NCI-H524 treated with DMSO at 0.1 percent for 48 hours (cell line): ENCODE measurements around the gene ZNF296.

Experiments
- DNase-seq: peaks from one replicate; lab custom pipeline; 2025; lab: John Stamatoyannopoulos, UW

Gene ZNF296

DNA sequence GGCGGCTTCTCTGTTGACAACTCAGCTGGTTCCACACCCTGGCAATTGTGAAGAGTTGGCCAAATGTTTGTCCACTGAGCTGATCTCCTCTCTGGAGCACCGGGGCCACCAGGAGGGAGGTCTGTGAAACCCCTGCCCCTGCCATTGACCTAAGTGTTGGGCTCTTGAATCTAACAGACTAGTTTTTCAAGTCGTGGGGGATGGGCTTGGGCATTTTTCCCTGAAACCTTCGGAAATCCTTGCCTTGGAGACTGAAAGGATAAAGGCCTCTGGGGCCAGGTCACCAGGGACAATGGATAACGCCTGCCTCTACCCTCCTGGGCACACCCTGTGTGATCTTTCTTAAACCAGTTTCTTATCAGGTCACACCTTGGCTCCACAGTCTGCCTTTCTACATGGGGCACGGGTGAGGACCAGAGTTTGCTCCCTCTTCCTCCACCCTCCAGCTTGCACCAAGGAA lies 3.7 kb upstream of the ZNF296 start:
- no peak for DNase-seq

DNA sequence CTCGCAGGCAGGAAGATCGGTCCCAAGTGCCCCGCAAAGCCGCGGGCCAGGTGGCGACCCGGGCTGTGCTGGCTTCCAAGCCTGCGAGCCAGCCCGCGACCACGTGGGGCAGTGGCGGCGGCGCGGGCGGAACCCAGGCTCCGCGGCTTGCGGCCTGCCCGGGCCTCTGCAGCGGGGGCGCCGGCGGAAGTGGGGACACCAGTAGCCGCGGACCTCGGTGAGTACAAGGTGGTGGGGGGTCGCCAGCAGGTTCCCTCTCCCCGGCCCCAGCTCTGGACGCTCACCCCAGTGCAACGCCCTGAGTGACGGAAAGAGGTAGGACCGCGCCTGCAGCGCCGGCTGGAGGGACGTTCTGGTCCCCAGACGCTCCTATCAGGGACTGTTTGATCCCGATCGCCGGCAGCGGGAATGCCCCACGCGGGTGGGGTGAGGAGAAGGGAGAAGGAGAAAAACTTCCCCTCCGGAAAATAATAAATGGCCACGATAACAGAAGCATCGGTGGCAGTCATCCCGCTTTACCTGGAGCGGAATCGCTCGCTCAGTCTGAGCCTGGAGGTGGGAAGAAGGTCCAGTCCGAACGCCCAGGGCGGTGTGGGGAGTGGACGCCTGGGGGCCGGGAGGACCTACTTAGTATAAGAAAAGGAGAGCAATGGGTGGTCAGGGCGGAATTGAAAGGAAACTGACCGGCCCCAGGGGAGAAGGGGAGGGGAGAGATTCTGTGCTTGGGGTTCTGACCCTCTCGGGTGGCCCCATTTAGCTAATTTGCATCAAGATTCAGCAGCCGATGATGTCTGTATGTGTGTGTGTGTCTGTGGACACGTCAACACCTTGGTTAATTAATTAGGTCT lies 3.0 kb upstream of the ZNF296 start, which contains the start of gene GEMIN7:
GEMIN7 (plus strand) TSS at position 198 of the 848 bp plus-strand sequence. CDS start 10,855 bp downstream, outside the sequence.
- DNase-seq, result peak; percentile 6

DNA sequence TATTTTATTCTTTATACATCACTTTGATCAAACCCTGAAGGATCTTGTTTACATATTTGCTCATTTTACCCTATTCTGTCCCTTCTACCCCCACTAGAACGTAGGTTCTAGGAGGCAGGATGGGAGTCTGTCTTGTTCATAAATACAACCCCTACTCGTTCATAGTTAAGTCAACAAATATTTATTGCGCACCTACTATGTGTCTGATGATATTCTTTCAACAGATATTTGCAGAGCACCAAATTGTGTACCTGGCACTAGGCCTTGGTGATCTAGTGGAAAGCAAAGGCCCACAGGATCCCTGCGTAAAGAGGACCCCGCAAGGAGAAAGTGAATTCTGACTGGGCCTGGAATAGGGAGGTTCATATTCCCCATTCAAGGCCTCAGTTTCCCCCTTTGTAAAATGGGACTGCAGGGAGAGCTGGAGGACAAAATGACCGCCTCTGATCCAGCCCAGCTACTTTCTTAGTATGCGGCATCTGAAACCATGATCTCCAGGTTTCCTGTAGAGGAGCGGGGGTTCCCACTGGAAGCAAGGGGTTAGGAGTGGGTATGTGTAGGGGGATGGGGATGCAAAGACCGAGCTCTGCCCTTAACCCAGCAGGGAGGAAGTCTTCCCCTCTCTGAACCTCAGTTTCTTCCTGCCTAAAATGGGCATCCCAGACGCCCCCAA lies 2.2 kb upstream of the ZNF296 start:
- no peak for DNase-seq

DNA sequence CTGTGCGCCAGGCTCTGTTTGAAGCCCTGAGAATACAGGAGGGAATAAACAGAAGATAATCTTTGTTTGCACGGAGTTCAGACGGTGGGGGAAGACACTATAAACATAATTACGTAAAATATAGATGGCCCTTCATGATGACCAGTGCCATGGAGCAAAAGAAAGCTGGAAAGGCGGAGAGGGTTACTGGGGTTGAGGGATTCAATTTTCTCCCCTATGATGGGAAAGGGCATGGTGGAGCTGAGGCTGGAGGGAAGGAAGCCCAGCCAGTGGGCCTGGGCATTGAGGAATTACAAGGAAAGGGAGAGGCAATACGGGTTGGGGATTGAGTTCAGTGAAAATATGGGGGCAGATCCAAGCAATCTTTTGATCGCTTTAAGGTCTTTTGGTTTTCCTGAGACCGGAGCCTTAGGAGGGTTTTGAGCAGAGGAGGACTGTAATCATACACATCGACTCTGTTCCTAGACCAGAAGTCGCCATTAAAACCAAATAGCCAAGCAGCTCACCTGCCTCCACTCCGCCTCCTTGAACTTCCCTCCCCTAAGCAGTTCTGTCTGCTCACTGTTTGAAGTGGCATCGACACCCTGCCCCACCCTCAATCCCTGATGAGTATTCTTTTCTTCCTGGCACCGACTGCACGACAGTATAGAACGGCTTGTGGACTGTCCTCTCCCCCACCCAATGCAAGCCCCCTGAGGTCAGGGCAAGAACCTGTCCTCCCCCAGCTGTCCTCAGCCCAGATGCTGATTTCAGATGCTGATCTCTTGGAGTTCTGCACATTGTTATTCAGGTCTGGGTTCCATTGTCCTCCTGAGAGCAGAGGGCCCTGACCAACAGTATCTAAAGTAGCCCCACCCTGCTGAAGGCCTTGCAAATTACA lies 813 bp upstream of the ZNF296 start:
- DNase-seq, result no peak

DNA sequence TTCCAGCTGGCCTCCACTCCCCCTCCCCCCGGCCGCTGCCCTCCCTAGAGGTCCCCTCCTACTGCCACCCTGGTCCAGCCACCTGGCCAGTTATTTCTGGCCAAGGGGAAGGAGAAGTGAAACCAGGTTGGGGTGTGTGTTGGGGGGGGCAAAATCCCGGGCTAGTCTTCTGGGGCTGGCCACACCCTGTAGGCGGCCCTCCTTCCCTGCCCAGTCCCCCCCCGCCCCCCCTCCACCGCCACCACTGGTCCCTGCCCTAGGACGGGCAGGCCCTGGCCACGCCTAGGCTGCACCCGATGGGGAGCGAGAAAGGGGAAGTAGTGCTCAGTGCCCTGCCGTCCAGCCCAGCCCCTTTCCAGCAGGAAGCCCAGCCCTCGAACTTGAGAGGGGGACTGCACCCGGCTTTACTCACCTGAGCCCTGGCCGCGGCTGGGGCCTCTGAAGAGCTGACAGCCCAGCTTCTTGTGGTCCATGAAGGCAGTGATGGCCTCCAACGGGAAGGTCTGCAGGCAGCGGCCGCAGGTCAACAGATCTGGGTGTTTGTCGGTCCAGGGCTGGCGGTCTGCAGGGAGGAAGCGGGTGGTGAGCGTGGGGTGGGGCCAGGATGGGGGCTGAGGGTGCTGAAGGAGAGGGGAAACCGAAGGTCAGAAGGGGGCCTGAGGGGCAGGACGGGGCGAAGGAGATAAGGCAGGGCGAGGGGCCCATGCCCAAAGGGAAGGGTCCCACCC lies 813 bp downstream of the ZNF296 start:
- peak; percentile 21 for DNase-seq

DNA sequence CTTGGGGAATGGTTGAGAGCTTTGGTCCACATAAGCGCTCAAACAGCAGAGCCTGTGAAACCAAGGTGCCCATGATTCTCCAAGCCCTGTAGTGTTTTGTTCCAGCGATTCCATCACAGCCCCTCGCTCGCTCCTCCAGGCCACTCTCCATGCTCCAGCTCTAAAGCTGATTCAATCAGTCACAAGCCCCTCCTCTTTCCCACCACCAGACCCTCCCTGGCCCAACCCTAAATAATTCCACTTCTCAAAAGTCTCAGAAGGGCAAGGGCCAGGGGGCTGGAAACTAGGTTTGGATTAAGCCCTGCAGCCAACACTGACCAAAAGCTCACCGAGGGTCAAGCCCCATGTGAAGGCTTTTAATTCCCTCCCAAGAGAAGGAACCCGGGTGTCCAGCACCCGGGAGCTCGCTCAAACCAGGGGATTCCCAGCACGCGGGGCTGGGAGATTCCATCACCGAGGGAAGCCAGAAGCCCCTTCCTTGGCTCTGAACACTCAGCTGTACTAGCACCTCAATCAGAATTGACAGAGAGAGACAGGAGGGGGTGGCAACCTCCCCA lies 1.5 kb downstream of the ZNF296 start:
- no peak for DNase-seq

DNA sequence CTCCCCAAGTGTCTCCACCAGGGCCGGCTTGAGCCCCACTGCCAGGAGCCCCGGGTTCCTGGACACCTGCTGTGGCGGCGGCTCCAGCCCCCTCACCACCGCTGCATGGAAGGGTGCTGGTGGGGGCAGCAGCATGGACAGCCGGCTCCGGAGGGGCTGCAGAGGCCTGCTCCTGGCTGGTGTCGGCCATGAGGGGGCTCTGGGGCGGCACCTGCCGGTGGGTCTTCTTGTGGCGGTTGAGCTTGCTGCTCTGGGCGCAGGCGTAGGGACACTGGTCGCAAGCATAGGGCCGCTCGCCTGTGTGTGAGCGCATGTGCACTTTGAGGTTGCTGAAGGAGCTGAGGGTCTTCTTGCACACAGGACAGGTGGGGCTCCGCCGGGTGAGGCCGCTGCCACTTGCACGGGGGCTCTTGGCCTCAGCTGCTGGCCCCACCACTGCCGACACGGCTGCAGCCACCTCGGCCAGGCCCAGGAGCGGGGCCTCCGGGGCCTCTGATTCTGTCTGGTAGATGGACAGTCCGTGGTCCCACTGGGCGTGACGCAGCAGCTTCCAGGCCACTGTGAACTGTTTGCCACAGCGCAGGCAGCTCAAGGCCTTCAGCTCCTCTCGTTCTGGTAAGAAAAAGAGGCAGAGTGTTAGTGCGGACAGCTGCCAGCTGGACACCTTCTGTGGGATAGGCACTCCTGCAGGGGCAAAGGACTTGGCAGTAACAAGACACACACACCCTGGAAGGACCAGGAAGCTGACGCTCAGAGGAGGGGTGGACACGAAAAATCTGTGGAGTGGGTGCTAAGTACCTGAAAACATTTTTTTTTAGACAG lies 4.1 kb downstream of the ZNF296 start:
- DNase-seq, result no peak

DNA sequence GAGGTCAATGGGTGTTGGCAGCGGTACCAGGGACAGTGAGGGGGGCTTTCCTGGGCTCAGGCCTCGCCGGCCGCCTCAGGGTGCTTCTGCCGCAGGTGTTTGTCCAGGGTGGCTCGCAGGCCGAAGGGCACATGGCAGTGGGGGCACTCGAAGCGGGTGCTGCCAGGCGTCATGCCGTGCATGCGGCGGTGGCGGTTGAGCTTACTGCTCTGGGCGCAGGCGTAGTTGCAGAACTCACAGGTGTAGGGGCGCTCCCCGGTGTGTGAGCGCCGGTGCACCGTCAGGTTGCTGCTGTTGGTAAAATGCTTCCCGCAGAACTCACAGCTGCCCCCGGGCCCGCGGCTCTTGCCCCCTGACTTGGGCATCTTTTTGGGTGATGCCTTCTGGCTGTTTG lies 4.7 kb downstream of the ZNF296 start:
- DNase-seq, result no peak

DNA sequence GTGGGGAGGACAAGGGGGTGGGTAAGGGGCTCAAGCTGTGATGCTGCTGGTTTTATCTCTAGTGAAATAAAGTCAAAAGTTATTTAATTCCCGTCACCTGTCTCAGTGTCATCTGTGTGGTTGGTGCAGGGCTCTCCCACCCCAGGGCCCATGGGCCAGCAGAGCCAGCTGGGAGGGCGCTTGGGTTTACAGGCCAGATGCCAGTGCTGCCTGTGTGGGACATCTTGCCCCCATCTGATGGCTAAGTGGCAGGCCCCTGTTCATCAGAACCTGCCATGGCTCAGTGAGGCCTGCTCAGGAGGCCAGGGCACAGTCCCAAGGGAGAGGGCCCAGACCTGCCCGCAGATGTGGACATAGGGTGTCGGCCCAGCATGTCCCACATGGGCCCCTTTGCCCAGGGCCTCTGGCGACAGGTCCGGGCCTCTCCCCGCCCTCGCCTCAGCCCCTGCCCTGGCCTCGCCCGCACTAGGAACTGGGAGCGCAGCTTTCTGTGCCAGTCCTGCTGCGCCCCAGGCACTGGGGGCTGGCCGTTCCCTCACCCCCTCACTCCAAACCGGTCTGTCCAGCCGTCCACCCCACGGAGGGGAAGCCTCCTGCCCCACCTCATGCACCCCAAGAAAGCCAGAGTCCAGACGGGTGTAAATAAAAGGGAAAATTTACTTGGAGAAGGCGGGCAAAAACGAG lies 5.3 kb downstream of the ZNF296 start:
- DNase-seq, result no peak

DNA sequence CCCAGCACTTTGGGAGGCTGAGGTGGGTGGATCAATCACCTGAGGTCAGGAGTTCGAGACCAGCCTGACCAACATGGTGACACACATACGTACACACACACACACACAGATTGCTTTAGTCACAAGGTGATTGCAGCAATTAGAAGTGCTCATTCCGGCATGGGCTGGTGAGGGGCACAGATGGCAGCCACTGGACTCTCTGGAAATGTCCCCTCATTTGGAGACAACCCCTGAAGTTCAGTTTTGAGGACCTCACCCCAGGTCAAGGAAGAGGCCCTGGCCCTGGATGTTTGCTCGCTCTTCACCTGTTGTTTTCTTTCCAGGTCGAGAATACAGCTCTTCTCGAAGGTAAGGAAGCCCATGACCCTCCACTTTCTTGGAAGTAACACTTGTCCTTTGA lies 6.1 kb downstream of the ZNF296 start:
- no peak for DNase-seq

DNA sequence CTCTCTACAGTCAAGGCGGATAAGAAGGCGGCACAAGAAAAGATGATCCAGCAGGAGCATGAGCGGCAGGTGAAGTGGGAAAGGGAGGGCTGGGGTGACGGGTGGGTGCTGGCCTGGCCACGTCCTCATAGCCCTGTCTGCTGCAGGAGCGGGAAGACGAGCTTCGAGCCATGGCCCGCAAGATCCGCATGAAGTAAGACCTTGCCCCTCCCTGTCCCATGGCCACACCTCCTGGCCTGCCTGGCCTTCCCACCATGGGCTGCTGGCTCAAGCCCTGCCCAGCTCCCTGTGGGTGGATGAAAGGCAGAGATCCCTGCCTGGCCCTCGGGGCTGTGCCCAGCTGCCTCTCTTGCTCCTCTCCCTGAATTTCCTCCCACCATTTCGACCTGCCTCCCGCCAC lies 7.2 kb downstream of the ZNF296 start:
- DNase-seq, result no peak

DNA sequence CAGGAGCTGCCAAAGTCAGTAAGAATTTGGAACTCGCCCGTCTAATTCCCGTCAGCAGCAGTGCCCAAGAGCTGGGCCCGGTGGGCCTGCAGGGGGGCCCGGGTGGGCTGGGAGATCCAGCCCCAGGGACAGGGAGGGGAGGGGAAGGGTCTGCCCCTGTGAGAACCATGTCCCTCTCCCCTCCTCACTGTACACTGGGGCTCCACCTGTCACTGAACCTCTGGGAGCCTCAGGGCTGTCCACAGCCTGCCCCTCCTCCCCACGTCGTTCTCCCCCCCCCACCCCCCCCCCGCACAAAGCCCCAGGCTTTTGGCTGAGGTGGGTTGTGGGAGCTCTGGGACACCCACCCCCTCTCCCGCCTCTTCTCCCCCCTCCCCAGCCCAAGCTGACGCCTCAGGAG lies 8.2 kb downstream of the ZNF296 start:
- DNase-seq, result no peak

DNA sequence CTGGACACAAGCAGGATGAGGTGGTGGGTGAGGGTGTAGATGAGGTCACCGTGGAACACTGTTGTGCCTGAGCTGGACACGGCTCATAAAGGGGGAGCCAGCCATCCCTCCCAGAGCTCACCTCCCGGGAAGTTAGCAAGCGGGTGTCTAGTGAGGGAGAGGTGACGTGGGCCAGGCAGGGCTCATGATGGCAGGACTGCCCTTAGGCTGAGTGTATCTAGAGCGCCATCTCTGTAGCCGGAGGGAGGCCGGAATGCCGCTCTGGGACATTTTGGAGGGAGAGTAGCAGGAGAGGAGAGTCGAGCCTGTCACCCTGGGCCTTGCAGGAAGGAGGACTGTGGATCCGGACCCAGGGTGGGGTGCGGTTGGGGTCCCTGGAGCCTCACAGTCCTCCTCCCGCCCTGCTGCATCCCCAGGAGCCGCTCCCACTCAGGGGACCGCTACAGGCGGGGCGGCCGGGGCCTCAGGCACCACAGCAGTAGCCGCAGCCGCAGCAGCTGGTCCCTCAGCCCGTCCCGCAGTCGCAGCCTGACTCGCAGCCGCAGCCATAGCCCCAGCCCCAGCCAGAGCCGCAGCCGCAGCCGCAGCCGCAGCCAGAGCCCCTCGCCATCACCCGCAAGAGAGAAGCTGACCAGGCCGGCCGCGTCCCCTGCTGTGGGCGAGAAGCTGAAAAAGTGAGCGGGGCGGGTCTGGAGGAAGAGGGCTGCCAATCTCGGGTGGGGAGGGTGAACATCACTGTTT lies 9.2 kb downstream of the ZNF296 start:
- no peak for DNase-seq

DNA sequence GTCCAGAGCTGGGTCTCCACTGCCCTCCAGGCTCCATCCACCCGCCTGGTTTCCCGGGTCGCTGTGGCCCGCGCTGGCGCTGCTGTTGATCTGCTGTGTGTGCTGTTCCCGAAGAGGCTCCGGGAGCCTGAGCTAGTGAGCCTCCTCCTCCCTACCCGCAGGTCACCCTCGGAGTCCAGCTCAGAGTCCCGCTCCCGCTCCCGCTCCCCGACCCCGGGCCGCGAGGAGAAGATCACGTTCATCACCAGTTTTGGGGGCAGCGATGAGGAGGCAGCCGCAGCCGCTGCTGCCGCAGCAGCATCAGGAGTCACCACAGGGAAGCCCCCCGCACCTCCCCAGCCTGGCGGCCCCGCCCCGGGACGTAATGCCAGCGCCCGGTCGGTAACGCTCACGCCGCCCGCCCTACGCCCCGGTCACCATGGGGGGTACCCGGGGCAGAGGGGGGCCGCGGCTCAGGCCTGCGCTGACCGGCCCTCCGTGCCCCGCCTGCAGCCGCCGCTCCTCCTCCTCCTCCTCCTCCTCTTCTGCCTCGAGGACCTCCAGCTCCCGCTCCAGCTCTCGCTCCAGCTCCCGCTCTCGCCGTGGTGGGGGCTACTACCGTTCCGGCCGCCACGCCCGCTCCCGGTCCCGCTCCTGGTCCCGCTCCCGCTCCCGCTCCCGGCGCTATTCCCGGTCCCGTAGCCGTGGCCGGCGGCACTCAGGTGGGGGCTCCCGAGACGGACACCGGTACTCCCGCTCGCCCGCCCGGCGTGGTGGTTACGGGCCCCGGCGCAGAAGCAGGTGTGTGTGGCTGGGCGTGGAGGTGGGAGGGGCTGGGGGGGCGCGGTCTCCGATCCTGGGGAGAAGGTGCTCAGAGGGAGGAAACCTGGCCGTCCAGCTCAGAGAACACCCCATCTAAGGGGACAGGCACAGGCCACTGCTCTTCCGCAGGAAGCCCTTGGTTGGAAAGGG lies 12.2 kb downstream of the ZNF296 start:
- no peak for DNase-seq

DNA sequence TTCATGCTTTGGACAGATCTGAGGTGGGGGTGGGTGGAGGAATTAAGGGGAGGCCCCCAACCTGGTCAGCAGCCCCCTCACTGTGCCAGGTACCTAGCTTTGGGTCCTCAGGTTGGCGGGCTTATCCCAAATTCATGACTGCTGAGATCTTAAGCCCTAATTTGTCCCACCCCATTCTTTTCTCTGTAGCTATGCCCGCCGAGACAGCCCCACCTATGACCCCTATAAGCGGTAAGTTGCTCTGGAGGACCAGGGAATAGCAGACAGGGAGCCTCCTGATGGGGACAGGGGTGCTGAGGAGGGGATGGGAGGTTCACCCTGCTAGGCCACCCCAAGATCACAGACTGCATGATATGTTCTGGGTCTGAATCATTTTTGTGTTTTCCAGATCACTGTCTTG lies 14.3 kb downstream of the ZNF296 start:
- no peak for DNase-seq

DNA sequence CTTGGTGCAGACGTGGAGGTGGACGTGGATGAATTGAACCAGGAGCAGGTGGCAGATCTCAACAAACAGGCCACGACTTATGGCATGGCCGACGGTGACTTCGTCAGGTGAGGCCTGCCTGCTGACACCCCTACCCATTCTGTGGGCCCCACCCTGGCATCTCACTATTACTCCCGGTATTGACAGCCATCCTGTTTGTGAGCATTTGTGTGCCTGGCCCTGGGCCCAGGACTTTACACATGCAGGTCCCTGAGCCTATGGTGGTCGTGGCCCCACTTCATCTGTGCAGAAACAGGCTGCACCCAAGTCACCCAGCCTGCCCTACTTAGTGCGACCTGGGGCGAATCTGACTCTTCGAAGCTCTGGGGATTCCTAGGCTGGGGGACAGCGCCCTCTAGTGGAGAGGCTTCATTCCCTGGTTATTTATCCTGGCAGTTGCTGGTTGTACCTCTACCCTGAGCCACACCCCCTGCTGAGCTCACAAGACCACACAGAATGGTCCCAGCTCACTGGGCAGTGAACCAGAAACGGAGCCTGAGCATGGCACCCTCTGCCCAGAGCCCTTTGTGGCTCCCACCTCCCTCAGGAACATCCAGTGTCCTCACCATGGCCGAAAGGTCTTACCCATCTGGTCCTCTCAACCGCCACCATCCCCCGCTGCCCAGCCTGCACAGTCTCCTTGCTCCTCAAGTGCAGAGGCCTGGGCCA lies 16.9 kb downstream of the ZNF296 start:
- DNase-seq, result no peak

DNA sequence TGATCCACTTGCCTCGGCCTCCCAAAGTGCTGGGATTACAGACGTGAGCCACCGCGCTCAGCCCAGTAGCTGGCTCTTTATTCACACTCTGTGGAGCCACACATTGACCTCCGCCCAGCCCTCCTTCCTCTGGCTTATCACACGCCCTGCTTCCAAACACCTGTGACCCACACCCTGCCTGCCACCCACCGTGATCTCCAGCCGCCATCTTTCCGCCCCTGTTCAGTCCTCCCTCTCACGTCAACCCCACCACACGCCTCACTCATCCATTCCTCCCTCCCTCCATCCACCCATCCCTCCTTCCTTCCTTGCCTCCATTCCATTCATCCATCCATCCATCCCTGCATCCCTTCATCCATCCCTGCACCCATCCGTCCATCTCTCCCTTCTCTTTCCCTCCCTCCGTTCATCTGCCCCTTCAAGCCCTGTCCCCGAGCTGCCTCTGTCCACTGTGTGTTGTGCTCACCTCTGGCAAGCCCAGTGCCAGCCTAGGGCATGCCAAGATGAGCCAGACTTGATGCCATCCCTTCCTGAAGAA lies 17.6 kb downstream of the ZNF296 start:
- DNase-seq, result no peak
